ENCODE results near the gene TAPT1.

TAPT1 gene

DNA sequence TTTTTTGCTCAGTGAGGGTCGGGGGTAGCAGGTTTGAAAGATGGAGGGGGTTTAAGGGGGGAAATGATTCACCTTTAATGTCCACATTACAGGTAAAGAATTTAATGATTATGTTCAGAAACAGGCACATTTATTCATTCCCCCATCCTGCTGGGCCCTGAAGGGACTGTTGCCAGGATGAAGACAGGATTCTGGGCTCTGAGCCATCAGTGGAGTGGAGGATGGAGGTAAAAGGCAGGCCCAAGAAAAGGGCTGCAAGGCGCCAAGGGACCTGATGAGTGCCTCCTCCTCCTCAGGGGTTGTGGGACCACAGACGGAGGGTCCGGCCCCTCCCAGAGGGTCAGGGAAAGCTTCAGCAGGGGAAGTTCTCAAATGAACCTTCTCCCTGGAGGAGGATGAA lies 102.0 kb downstream of the TAPT1 start:
- Histone ChIP-seq H3K27me3 (no peaks in the 10 kb centered on the region), H3K4me3 (ENCODE audit: low read depth, low read length) (no peak overlapping the region), H3K9me3 (no peaks in the 10 kb centered on the region), H3K4me1 (peaks cover 6% of the 10 kb centered on the region), H3K36me3 (no peaks in the 10 kb centered on the region)
- DNase-seq: no peak
- TF ChIP-seq, protein P1, sequence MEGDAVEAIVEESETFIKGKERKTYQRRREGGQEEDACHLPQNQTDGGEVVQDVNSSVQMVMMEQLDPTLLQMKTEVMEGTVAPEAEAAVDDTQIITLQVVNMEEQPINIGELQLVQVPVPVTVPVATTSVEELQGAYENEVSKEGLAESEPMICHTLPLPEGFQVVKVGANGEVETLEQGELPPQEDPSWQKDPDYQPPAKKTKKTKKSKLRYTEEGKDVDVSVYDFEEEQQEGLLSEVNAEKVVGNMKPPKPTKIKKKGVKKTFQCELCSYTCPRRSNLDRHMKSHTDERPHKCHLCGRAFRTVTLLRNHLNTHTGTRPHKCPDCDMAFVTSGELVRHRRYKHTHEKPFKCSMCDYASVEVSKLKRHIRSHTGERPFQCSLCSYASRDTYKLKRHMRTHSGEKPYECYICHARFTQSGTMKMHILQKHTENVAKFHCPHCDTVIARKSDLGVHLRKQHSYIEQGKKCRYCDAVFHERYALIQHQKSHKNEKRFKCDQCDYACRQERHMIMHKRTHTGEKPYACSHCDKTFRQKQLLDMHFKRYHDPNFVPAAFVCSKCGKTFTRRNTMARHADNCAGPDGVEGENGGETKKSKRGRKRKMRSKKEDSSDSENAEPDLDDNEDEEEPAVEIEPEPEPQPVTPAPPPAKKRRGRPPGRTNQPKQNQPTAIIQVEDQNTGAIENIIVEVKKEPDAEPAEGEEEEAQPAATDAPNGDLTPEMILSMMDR (IDR thresholded peaks at IDR 0.05; ENCODE audit: low read depth, low read length): no peak

DNA sequence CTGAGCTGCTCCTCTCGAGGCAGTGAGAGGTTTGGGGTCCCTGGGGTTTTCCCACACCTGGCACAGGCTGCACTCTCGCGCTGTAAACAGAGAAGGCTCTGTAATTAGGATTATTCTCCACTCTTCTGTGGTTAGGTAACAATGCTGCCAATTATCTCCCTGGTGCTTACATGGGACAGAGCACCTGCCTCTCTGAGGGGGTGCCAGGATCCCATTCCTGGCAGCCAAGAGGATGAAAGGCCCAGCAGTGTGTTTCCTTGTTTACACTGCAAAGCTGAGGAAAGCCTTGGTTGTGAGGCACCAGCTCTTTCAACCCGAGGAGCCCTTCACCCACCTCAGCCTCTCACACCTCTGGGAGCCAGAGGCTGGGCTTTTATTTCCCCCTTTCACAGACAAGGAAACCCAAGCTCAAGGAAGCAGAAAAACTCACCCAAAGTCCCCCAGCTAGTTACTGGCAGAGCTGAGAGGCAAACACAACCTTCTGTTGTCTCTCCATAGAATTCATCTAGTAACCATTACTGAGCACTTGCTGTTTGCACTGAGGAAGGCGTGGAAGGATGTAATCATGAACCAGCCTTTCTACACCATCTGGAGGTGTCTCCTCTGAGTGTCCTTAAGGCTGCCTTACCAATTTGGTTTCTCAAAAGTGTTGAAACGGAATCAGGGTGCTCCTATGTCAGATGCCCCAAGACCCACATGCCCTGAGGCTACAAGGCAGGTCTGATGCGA lies 102.8 kb downstream of the TAPT1 start:
- H3K9me3 ChIP-seq: no peaks in the 10 kb centered on the region
- H3K36me3 ChIP-seq: no peaks in the 10 kb centered on the region
- DNase-seq: no peak
- no peaks in the 10 kb centered on the region for H3K4me1 ChIP-seq
- no peaks in the 10 kb centered on the region for H3K27me3 ChIP-seq
- H3K4me3 ChIP-seq (ENCODE audit: low read depth, low read length): no peak overlapping the region
- TF ChIP-seq, protein P1 (IDR thresholded peaks at IDR 0.05; ENCODE audit: low read depth, low read length): no peak

DNA sequence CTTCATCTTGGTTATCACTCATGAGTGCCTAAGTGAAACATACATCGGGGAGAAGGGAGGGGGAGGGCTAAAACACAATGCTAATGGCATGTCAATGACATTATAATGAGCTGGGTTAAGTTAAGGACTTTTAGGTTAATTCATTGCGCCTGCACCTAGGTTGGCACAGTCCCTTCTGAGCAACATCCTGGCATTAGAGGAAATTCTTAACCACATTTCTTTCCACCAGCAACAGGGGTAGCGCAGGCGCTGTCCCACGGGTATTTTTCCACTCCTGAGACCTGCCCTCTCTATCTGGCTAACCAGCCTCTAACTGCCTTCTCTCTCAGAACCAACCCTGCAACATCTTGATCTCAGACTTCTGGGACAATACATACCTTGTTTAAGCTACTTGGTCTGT lies 103.5 kb downstream of the TAPT1 start:
- Histone ChIP-seq H3K9me3 (no peaks in the 10 kb centered on the region), H3K27me3 (no peaks in the 10 kb centered on the region), H3K4me1 (no peaks in the 10 kb centered on the region), H3K36me3 (no peaks in the 10 kb centered on the region), H3K4me3 (ENCODE audit: low read depth, low read length) (no peak overlapping the region)
- no peak for DNase-seq
- TF ChIP-seq, protein P1 (IDR thresholded peaks at IDR 0.05; ENCODE audit: low read depth, low read length): no peak

DNA sequence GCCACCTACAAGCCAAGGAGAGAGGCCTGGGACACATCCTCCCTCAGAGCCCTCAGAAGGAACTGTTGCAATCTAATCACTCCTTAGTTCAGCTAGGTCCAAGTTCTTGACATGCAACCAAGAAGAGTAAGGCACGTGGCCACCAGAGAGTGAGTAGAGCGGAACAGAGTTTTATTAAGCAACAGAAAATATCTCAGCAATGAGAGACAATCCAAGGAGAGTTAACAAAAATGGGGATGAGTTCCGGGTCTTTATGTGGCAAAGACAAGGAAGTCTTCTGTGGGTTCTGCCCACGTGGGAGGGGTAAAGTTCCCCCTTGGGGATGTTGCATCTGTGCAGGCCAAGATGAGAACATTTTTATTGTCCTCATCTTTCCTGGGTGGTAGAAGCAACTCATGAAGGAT lies 104.0 kb downstream of the TAPT1 start:
- Histone ChIP-seq H3K36me3 (no peaks in the 10 kb centered on the region), H3K4me3 (ENCODE audit: low read depth, low read length) (no peak overlapping the region), H3K4me1 (no peaks in the 10 kb centered on the region), H3K27me3 (no peaks in the 10 kb centered on the region), H3K9me3 (no peaks in the 10 kb centered on the region)
- TF ChIP-seq, protein P1 (IDR thresholded peaks at IDR 0.05; ENCODE audit: low read depth, low read length): no peak
- DNase-seq: no peak

DNA sequence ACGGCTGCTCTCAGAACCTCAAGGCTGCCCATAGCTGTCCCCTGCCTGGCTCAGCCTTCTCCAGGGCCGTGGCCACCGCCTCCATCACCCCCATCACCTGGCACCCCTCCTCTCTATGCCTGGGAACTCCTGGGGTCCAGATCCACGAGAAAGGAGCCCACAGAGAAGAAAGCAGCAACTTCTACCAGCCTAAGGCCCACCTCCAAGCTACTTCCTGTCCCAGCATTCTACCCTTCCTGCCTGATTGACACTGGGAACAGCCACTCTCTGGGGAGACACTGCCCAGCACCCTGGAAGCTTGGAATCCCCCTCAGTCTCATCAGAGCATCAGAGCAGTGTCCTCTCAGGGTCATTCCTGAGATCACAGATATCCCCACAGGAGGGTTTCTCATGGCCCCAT lies 105.6 kb downstream of the TAPT1 start:
- Histone ChIP-seq H3K9me3 (no peaks in the 10 kb centered on the region), H3K27me3 (no peaks in the 10 kb centered on the region), H3K4me3 (ENCODE audit: low read depth, low read length) (no peak overlapping the region), H3K36me3 (no peaks in the 10 kb centered on the region), H3K4me1 (no peaks in the 10 kb centered on the region)
- DNase-seq: no peak
- TF ChIP-seq, protein P1 (IDR thresholded peaks at IDR 0.05; ENCODE audit: low read depth, low read length): no peak

DNA sequence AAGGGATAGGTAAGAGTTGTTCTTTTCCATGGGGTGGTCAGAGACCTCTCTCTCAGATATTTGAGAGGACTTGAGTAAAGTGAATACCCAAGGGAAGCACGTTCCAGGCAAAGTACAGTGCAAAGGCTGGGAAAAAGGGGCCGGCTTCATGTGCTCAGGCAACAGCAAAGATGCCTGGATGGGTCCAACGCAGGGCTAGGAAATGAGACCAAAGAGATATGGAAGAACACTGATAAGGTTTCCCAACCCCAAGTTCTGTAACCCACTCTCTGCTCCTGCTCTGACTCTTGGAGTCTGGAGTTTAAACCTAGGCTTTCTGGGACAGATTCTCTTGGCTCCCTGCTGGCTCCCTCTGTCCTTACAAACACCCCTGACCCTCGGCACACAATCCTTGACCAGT lies 106.3 kb downstream of the TAPT1 start:
- DNase-seq: no peak
- TF ChIP-seq, protein P1 (IDR thresholded peaks at IDR 0.05; ENCODE audit: low read depth, low read length): no peak
- Histone ChIP-seq H3K36me3 (no peaks in the 10 kb centered on the region), H3K27me3 (no peaks in the 10 kb centered on the region), H3K4me3 (ENCODE audit: low read depth, low read length) (no peak overlapping the region), H3K4me1 (no peaks in the 10 kb centered on the region), H3K9me3 (no peaks in the 10 kb centered on the region)
